Activated CD8-positive, alpha-beta T cell treated with anti-CD3 and anti-CD28 coated beads for 36 hours (primary cell): ENCODE data around the gene HORMAD2. TPM values are rescaled to one million over a fixed set of nuclear protein-coding genes. Genes with fewer than 3 reads are reported as not detected.

Experiments used
- ATAC-seq: fragments of 200-7000 bp; cut with Tn5 transposase; one replicate; pipeline ENCODE4 v1.10.0; 2021; ENCODE audit warnings: mild to moderate bottlenecking, moderate library complexity
- CTCF ChIA-PET: fragments of 350-600 bp; sonication (Branson Sonifier 250); formaldehyde crosslinking; loops from one replicate; lab custom pipeline; 2021; ENCODE audit warnings: antibody characterized with exemption; lab: Charles Lee
- POLR2A ChIA-PET: fragments of 350-600 bp; sonication (Branson Sonifier 250); formaldehyde crosslinking; loops from one replicate; lab custom pipeline; 2021; ENCODE audit warnings: antibody characterized with exemption; lab: Charles Lee
- DNase-seq: peaks from one replicate; pipeline ENCODE4 v3.0.0-alpha.2; 2020
- H3K27ac Mint-ChIP-seq: one replicate; pipeline ENCODE4 v1.8.0; 2021; ENCODE audit warnings: mild to moderate bottlenecking, mixed read lengths
- H3K27me3 Mint-ChIP-seq: one replicate; pipeline ENCODE4 v1.8.0; 2021; ENCODE audit warnings: mixed read lengths
- H3K36me3 Mint-ChIP-seq: one replicate; pipeline ENCODE4 v1.8.0; 2021; ENCODE audit warnings: low read depth, mixed read lengths
- H3K4me1 Mint-ChIP-seq: one replicate; pipeline ENCODE4 v1.8.0; 2021; ENCODE audit warnings: low read depth, mixed read lengths
- H3K4me3 Mint-ChIP-seq: one replicate; pipeline ENCODE4 v1.8.0; 2021; ENCODE audit warnings: mild to moderate bottlenecking, moderate library complexity, mixed read lengths
- H3K9me3 Mint-ChIP-seq: one replicate; pipeline ENCODE4 v1.8.0; 2021; ENCODE audit warnings: mixed read lengths
- intact Hi-C: fragments of 100-400 bp; cut with micrococcal nuclease; formaldehyde crosslinking; loops from one replicate; pipeline ENCODE4 v1.10.0; 2022
- total RNA-seq, 2 experiments: library from RNA; stranded (reverse); gene quantifications; one replicate each; pipeline ENCODE4 v1.2.3, GENCODE V29; 2021
- TF ChIP-seq, protein P1 (sequence below): fragments of 200-600 bp; IDR thresholded peaks from one replicate; pipeline ENCODE4 v1.8.0; 2022; ENCODE audit warnings: antibody characterized with exemption, mild to moderate bottlenecking

The HORMAD2 gene
- total RNA-seq, 2 experiments from 2014 or later = not detected

DNA sequence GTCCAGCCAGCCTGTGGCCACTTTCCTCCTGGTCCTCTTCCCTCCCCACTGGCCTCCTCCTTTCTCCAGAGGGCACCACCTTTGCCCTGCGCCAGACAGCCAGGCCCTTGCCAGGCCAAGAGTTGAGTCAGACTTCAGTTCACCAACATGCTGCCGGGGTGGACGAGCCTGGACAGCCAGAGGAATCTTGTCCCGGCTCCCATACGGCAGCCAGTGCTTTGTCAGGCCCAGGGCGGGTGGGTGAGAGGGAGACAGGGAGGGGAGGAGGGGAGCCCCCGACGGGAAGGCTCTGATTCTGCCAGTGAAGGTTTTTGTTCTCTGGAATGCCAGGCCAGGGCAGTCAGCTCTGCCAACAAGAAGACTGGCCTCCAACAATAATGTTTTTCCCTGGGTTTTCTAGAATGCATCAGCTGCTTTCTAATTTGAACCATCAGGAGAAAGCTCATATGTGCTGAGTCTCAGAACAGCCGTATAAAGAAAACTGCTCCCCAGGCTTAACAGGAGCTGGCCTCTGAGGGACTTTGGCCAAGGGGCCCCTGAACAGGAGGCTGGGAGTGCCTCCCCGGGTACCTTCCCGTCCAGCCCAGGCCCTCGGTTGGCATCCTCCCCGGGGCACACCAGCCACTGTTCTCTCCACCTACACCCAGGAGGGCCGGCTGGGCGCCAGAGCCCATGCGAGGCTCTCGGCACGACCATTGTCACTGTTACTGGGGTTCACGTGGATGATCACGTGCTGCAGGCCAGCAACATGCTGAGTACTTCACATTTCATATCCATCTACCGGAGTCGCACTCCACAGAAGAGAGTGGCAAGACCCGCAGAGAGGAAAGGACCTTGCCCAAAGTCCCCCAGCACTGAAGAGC, 137.7 kb downstream of the HORMAD2 start:
- Mint-ChIP-seq H3K36me3 (no peaks in the 10 kb centered on the region), H3K4me1 (peaks cover 51% of the 10 kb centered on the region), H3K27me3 (no peaks in the 10 kb centered on the region), H3K27ac (peak overlapping the region; percentile 41), H3K9me3 (no peaks in the 10 kb centered on the region), H3K4me3 (no peak overlapping the region)
- intact Hi-C loops = no loop called here
- ATAC-seq (no peak), DNase-seq (no peak)
- CTCF ChIA-PET = no interaction called here
- TF ChIP-seq, protein P1, sequence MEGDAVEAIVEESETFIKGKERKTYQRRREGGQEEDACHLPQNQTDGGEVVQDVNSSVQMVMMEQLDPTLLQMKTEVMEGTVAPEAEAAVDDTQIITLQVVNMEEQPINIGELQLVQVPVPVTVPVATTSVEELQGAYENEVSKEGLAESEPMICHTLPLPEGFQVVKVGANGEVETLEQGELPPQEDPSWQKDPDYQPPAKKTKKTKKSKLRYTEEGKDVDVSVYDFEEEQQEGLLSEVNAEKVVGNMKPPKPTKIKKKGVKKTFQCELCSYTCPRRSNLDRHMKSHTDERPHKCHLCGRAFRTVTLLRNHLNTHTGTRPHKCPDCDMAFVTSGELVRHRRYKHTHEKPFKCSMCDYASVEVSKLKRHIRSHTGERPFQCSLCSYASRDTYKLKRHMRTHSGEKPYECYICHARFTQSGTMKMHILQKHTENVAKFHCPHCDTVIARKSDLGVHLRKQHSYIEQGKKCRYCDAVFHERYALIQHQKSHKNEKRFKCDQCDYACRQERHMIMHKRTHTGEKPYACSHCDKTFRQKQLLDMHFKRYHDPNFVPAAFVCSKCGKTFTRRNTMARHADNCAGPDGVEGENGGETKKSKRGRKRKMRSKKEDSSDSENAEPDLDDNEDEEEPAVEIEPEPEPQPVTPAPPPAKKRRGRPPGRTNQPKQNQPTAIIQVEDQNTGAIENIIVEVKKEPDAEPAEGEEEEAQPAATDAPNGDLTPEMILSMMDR = no peak
- POLR2A ChIA-PET = interaction anchor here (1.2 kb wide), 1 partner anchor 9 kb away, joined by 3 read pairs; no protein-coding TSS in a partner anchor

DNA sequence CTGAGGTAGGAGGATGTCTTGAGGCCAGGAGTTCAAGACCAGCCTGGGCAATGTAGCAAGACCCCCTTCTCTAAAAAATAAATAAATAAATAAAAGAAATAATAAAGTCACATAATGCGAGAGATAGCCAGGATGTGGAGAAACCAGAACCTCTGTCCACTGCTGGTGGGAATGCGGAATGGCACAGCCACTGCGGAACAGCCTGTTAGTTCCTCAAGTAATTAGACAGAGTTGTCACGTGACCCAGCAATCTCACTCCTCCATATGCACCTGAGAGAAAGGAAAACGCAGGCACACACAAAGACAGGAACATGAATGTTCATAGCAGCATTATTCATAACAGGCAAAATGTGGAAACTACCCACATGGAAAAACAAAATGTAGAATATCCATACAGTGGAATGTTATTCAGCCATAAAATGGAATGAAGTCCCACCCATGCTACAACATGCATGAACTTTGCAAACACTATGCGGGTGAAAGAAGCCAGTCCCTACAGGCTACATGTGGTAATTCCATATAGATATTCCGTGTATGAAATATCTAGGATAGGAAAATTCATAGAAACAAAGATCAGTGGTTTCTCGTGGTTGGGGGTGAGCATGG, 138.9 kb downstream of the HORMAD2 start:
- Mint-ChIP-seq H3K27ac (no peak overlapping the region), H3K4me1 (peaks cover 54% of the 10 kb centered on the region)
- POLR2A ChIA-PET = interaction anchor here (1.2 kb wide), 1 partner anchor 10 kb away, joined by 3 read pairs; no protein-coding TSS in a partner anchor

DNA sequence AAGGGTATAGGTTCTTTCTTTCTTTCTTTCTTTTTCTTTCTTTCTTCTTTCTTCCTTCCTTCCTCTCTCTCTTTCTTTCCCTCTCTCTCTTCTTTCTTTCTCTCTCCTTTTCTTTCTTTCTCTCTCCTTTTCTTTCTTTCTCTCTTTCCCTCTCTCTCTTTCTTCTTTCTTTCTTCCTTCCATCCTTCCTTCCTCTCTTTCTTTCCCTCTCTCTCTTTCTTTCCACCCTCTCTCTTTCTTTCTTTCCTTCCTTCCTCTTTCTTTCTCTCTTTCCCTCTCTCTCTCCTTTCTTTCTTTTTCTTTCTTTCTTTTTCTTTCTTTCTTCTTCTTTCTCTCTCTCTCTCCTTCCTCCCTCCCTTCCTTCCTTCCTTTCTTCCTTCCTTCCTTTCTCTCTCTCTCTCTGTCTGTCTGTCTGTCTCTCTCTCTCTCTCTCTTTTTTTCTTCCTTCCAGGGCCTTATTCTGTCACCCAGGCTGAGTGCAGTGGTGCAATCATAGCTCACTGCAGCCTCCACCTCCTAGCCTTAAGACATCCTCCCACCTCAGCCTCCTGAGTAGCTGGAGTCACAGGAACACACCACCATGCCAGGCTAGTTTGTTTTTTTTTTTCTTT, 139.5 kb downstream of the HORMAD2 start:
- no peak for DNase-seq
- Mint-ChIP-seq H3K27ac (peak overlapping the region; percentile 86), H3K36me3 (no peaks in the 10 kb centered on the region), H3K4me1 (peaks cover 52% of the 10 kb centered on the region), H3K4me3 (no peak overlapping the region), H3K27me3 (no peaks in the 10 kb centered on the region), H3K9me3 (no peaks in the 10 kb centered on the region)
- POLR2A ChIA-PET = interaction anchor here (1.1 to 1.7 kb wide), 2 partner anchors 71 to 112 kb away, joined by 4 to 5 read pairs; no protein-coding TSS in a partner anchor
- TF ChIP-seq, protein P1 = no peak
- intact Hi-C loops = no loop called here
- no peak for ATAC-seq
- CTCF ChIA-PET = interaction anchor here (0.6 to 1.8 kb wide), 3 partner anchors 29 to 112 kb away, joined by 3 to 6 read pairs (median 4); no protein-coding TSS in a partner anchor

More for the DNA sequence above, 138.9 kb downstream of the HORMAD2 start:
- DNase-seq = no peak
- H3K4me3 Mint-ChIP-seq = no peak overlapping the region
- no peaks in the 10 kb centered on the region for H3K36me3 Mint-ChIP-seq
- TF ChIP-seq, protein P1 = no peak
- ATAC-seq = no peak
- CTCF ChIA-PET = no interaction called here
- intact Hi-C loops = no loop called here
- no peaks in the 10 kb centered on the region for H3K9me3 Mint-ChIP-seq
- H3K27me3 Mint-ChIP-seq = no peaks in the 10 kb centered on the region

DNA sequence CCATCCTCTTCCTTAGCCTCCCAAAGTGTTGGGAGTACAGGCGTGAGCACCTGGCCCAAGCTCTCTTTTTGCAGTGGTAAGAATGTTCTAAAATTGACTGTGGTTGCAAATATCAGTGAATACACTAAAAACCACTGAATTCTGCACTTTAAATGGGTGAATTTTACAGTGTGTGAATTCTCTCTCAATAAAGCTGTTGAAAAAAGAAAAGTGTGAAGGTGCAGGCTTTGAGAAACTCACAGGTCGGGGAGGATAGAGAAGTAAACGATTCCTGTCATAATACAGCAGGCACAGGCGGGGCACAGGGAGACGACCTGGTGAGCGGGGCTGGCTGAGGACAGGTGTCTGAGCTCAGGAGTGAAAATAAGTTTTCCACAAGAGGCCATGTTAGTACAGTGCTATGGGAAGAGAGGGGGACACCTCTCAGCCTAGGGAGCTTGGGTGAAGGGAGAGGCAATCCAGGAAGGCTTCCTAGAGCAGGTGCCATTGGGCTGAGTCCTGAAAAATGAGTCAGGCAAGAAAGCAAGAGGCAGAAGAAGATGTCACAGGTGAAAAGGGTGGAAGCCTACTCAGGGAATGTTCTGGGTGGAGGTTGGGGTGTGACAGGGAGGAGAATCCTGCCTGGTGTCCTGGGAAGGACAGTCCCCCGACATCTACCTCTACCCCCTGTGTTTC, 140.2 kb downstream of the HORMAD2 start:
- no peaks in the 10 kb centered on the region for H3K27me3 Mint-ChIP-seq
- no peak for DNase-seq
- POLR2A ChIA-PET = interaction anchor here (1.1 to 1.7 kb wide), 3 partner anchors 14 to 112 kb away, joined by 4 to 5 read pairs (median 4); no protein-coding TSS in a partner anchor

More for the DNA sequence above, 140.2 kb downstream of the HORMAD2 start:
- peaks cover 54% of the 10 kb centered on the region for H3K4me1 Mint-ChIP-seq
- H3K36me3 Mint-ChIP-seq = no peaks in the 10 kb centered on the region
- ATAC-seq = no peak
- CTCF ChIA-PET = interaction anchor here (0.6 to 1.8 kb wide), 5 partner anchors 15 to 129 kb away, joined by 3 to 6 read pairs (median 3); no protein-coding TSS in a partner anchor
- H3K9me3 Mint-ChIP-seq = no peaks in the 10 kb centered on the region
- TF ChIP-seq, protein P1 = no peak
- intact Hi-C loops = no loop called here
- peak overlapping the region; percentile 28 for H3K4me3 Mint-ChIP-seq
- H3K27ac Mint-ChIP-seq = peak overlapping the region; percentile 86
